ENCODE data around the gene RELA. TPM values are rescaled to one million over a fixed set of nuclear protein-coding genes. Genes with fewer than 3 reads are reported as not detected.
"Not testable (repeated sequence)": the region's sequence is repeated elsewhere in the genome, so short reads cannot be mapped to it uniquely, and the experiment has no call there.

Gene RELA
- total RNA-seq, 1 donor from 2014 or later: 68.9 TPM

DNA sequence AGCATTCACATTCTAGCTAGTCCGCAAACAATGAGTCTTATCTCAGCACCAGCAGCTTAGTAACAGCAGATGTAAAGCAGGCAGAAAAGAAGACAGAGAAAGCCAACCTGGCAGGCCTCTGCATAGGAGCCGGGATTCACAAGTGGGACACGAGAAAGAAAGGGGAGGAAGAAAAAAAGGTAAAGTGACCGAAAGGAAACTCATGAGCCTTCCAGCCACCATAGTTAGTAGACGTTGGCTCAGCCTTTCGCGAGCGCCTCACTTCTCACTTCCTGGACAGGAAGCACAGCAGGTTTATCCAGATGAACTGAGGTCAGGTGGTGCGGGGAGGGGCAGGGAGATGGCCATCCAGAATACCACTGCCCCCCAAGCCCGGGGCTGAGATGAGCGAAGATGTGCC, 29.7 kb upstream of the RELA start:
- Histone ChIP-seq H3K9me3 (ENCODE audit: insufficient read depth, low read depth, low read length) (no peaks in the 10 kb centered on the region), H3K27me3 (ENCODE audit: insufficient read depth, low read length) (peaks cover 7% of the 10 kb centered on the region), H2AFZ (ENCODE audit: low read depth, low read length) (no peak overlapping the region), H3K4me2 (ENCODE audit: low read length) (no peak overlapping the region), H3K79me2 (ENCODE audit: insufficient read depth, low read length) (no peaks in the 10 kb centered on the region), H3K36me3 (ENCODE audit: insufficient read depth, low read length) (no peaks in the 10 kb centered on the region), H3K27ac (ENCODE audit: low read depth, low read length) (no peak overlapping the region), H3K4me1 (ENCODE audit: insufficient read depth, low read length) (no peaks in the 10 kb centered on the region), H3K4me3 (ENCODE audit: insufficient read depth, low read depth, low read length) (no peak overlapping the region), H3K9ac (ENCODE audit: low read length) (no peak overlapping the region), H4K20me1 (ENCODE audit: insufficient read depth, low read length) (no peaks in the 10 kb centered on the region)
- TF ChIP-seq, protein P1, sequence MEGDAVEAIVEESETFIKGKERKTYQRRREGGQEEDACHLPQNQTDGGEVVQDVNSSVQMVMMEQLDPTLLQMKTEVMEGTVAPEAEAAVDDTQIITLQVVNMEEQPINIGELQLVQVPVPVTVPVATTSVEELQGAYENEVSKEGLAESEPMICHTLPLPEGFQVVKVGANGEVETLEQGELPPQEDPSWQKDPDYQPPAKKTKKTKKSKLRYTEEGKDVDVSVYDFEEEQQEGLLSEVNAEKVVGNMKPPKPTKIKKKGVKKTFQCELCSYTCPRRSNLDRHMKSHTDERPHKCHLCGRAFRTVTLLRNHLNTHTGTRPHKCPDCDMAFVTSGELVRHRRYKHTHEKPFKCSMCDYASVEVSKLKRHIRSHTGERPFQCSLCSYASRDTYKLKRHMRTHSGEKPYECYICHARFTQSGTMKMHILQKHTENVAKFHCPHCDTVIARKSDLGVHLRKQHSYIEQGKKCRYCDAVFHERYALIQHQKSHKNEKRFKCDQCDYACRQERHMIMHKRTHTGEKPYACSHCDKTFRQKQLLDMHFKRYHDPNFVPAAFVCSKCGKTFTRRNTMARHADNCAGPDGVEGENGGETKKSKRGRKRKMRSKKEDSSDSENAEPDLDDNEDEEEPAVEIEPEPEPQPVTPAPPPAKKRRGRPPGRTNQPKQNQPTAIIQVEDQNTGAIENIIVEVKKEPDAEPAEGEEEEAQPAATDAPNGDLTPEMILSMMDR (IDR thresholded peaks at IDR 0.05; ENCODE audit: insufficient read depth, low read depth, low read length): no peak
- no peak for TF ChIP-seq EZH2 (IDR thresholded peaks at IDR 0.05; ENCODE audit: insufficient read depth, low read length)
- Mint-ChIP-seq H3K4me3 (ENCODE audit: unreplicated experiment) (no peak overlapping the region), H3K36me3 (ENCODE audit: low read depth, unreplicated experiment) (peaks cover 1% of the 10 kb centered on the region), H3K4me1 (ENCODE audit: low read depth, unreplicated experiment) (no peaks in the 10 kb centered on the region), H3K27ac (ENCODE audit: unreplicated experiment) (no peak overlapping the region), H3K9me3 (ENCODE audit: unreplicated experiment) (no peaks in the 10 kb centered on the region), H3K27me3 (ENCODE audit: low read depth, unreplicated experiment) (peaks cover 15% of the 10 kb centered on the region)
- FAIRE-seq (no peak), DNase-seq (ENCODE audit: low read depth) (no peak)

DNA sequence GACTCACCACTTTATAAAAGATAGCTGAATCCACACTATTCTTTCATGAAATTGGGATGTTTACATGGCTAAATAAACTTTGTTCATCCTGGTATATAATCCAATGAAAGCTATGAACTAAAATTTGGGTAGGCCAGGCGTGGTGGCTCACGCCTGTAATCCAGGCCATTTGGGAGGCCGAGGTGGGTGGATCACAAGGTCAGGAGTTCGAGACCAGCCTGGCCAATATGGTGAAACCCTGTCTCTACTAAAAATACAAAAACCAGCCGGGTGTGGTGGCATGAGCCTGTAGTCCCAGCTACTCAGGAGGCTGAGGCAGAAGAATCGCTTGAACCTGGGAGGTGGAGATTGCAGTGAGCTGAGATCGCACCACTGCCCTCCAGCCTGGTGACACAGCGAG, 29.1 kb upstream of the RELA start:
- peaks cover 13% of the 10 kb centered on the region for H3K27me3 Mint-ChIP-seq (ENCODE audit: low read depth, unreplicated experiment)
- H3K36me3 Mint-ChIP-seq (ENCODE audit: low read depth, unreplicated experiment); H3K4me1 Mint-ChIP-seq (ENCODE audit: low read depth, unreplicated experiment); H3K4me3 Mint-ChIP-seq (ENCODE audit: unreplicated experiment); H3K4me1 ChIP-seq (ENCODE audit: insufficient read depth, low read length); H3K27ac Mint-ChIP-seq (ENCODE audit: unreplicated experiment); H3K9me3 ChIP-seq (ENCODE audit: insufficient read depth, low read depth, low read length); FAIRE-seq; H4K20me1 ChIP-seq (ENCODE audit: insufficient read depth, low read length); H3K27me3 ChIP-seq (ENCODE audit: insufficient read depth, low read length); H3K9ac ChIP-seq (ENCODE audit: low read length); H3K36me3 ChIP-seq (ENCODE audit: insufficient read depth, low read length); H3K27ac ChIP-seq (ENCODE audit: low read depth, low read length); H3K79me2 ChIP-seq (ENCODE audit: insufficient read depth, low read length); H3K4me3 ChIP-seq (ENCODE audit: insufficient read depth, low read depth, low read length); DNase-seq (ENCODE audit: low read depth); H3K9me3 Mint-ChIP-seq (ENCODE audit: unreplicated experiment); H3K4me2 ChIP-seq (ENCODE audit: low read length); H2AFZ ChIP-seq (ENCODE audit: low read depth, low read length): not testable (repeated sequence)

DNA sequence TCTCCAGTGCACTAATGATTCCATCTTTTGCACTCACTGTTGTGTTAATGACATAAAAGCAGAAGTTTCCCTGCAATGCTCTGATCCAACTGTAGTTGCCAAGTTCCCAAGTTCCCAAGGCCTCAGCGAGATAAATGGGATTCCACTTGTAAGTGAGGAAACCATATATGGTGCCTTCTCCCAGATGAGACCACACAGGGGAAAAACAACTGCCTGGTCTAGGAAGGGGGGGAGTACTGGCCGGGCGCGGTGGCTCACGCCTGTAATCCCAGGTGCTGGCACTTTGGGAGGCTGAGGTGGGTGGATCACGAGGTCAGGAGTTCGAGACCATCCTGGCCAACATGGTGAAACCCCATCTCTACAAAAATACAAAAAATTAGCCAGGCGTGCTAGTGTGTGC, 23.3 kb upstream of the RELA start:
- Mint-ChIP-seq H3K4me3 (ENCODE audit: unreplicated experiment) (no peak overlapping the region), H3K9me3 (ENCODE audit: unreplicated experiment) (no peaks in the 10 kb centered on the region)
- no peak for TF ChIP-seq EZH2 (IDR thresholded peaks at IDR 0.05; ENCODE audit: insufficient read depth, low read length)
- TF ChIP-seq, protein P1 (IDR thresholded peaks at IDR 0.05; ENCODE audit: insufficient read depth, low read depth, low read length): no peak

DNA sequence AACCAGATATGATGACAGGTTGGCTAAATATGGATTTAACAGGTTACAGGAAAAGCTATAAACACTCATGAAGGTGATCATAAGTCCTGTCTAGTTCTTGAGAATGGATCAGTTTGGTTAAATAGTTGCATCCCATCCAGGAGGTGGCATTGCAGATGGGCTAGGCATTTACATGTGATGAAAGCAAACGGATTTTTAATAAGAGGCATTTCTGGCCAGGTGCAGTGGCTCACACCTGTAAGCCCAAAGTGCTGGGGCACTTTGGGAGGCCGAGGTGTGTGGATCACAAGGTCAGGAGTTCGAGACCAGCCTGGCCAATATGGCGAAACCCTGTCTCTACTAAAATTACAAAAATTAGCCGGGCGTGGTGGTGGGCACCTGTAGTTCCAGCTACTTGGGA, 20.8 kb upstream of the RELA start:
- not testable (repeated sequence) for H3K9ac ChIP-seq (ENCODE audit: low read length); H3K27ac Mint-ChIP-seq (ENCODE audit: unreplicated experiment); H3K4me2 ChIP-seq (ENCODE audit: low read length); H3K79me2 ChIP-seq (ENCODE audit: insufficient read depth, low read length); H3K4me3 ChIP-seq (ENCODE audit: insufficient read depth, low read depth, low read length); H3K9me3 Mint-ChIP-seq (ENCODE audit: unreplicated experiment); H3K27me3 Mint-ChIP-seq (ENCODE audit: low read depth, unreplicated experiment); H3K4me1 Mint-ChIP-seq (ENCODE audit: low read depth, unreplicated experiment); H3K36me3 ChIP-seq (ENCODE audit: insufficient read depth, low read length); H2AFZ ChIP-seq (ENCODE audit: low read depth, low read length); H3K9me3 ChIP-seq (ENCODE audit: insufficient read depth, low read depth, low read length); FAIRE-seq; H3K36me3 Mint-ChIP-seq (ENCODE audit: low read depth, unreplicated experiment); H3K4me3 Mint-ChIP-seq (ENCODE audit: unreplicated experiment); H4K20me1 ChIP-seq (ENCODE audit: insufficient read depth, low read length); H3K27ac ChIP-seq (ENCODE audit: low read depth, low read length); H3K4me1 ChIP-seq (ENCODE audit: insufficient read depth, low read length); DNase-seq (ENCODE audit: low read depth)
- peaks cover 15% of the 10 kb centered on the region for H3K27me3 ChIP-seq (ENCODE audit: insufficient read depth, low read length)

More for the DNA sequence above, 23.3 kb upstream of the RELA start:
- Histone ChIP-seq H3K4me2 (ENCODE audit: low read length) (no peak overlapping the region), H3K79me2 (ENCODE audit: insufficient read depth, low read length) (no peaks in the 10 kb centered on the region), H3K4me3 (ENCODE audit: insufficient read depth, low read depth, low read length) (no peak overlapping the region), H3K4me1 (ENCODE audit: insufficient read depth, low read length) (no peaks in the 10 kb centered on the region), H2AFZ (ENCODE audit: low read depth, low read length) (no peak overlapping the region), H3K9me3 (ENCODE audit: insufficient read depth, low read depth, low read length) (no peaks in the 10 kb centered on the region), H3K36me3 (ENCODE audit: insufficient read depth, low read length) (no peaks in the 10 kb centered on the region), H4K20me1 (ENCODE audit: insufficient read depth, low read length) (no peaks in the 10 kb centered on the region), H3K27me3 (ENCODE audit: insufficient read depth, low read length) (peaks cover 15% of the 10 kb centered on the region), H3K9ac (ENCODE audit: low read length) (no peak overlapping the region), H3K27ac (ENCODE audit: low read depth, low read length) (no peak overlapping the region)
- Mint-ChIP-seq H3K27me3 (ENCODE audit: low read depth, unreplicated experiment) (peaks cover 14% of the 10 kb centered on the region), H3K4me1 (ENCODE audit: low read depth, unreplicated experiment) (no peaks in the 10 kb centered on the region), H3K36me3 (ENCODE audit: low read depth, unreplicated experiment) (no peaks in the 10 kb centered on the region), H3K27ac (ENCODE audit: unreplicated experiment) (no peak overlapping the region)
- DNase-seq (ENCODE audit: low read depth) (no peak), FAIRE-seq (no peak)
